K562 (cell line): ENCODE results near the gene TRAF3.

ENCODE experiments used
- CEBPB ChIP-seq: fragments of 450-650 bp; IDR thresholded peaks from 2 replicates; pipeline ENCODE4 v1.6.1; 2016; ENCODE audit warnings: missing genetic modification characterization, missing compliant biosample characterization
- EP300 ChIP-seq: IDR thresholded peaks from 2 replicates; pipeline ENCODE4 v1.6.1; 2012; ENCODE audit warnings: low read length, improper control_type of control experiment
- TAF1 ChIP-seq: IDR thresholded peaks from 2 replicates; pipeline ENCODE4 v1.6.1; 2011; ENCODE audit warnings: mild to moderate bottlenecking, low read length, moderate library complexity; ENCODE audit not compliant: insufficient read depth, control insufficient read depth, severe bottlenecking; ENCODE audit errors: extremely low read depth
- ZEB2 ChIP-seq: fragments of 450-650 bp; IDR thresholded peaks from 2 replicates; pipeline ENCODE4 v1.6.1; 2016
- TF ChIP-seq, protein P1 (sequence below): fragments of 250-450 bp; sonication (Bioruptor Pico); IDR thresholded peaks from 2 replicates; pipeline ENCODE4 v1.4.0; 2020; ENCODE audit warnings: mild to moderate bottlenecking

DNA sequence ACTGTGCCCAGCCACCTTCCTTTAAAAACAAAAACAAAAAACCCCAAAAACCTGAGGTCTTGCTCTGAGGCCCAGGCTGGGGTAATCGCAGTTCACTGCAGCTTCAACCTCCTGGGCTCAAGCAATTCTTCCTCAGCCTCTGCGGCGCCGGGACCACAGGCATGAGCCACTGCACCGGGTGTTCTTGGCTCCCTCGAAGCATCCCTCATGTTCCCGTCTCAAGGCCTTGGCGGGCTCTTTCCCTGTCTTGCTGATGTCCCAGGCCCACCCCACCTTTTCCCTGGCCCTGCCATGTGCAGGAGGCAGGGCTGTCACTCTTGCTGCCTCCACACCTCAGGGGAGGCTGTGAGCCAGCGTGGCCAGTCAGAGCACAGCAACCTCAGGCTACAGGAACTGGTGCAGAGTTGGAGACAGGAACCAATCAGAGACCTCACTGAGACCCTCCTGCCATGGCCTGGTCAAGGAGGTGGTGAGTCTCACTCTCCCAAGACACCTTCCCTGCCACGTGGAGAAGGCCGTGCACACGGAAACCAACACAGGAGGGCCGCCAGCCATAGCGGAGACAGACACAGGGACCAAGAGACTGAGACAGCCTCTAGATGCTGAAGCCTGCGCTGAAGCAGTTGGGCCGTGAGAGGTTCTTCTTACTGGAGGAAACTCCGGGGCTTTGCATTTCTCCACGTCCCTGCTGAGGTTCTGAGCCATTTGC, 139.3 kb downstream of the TRAF3 start:
- TF ChIP-seq TAF1 (no peak), CEBPB (tag) (no peak), ZEB2 (no peak), EP300 (no peak)
- TF ChIP-seq, protein P1, sequence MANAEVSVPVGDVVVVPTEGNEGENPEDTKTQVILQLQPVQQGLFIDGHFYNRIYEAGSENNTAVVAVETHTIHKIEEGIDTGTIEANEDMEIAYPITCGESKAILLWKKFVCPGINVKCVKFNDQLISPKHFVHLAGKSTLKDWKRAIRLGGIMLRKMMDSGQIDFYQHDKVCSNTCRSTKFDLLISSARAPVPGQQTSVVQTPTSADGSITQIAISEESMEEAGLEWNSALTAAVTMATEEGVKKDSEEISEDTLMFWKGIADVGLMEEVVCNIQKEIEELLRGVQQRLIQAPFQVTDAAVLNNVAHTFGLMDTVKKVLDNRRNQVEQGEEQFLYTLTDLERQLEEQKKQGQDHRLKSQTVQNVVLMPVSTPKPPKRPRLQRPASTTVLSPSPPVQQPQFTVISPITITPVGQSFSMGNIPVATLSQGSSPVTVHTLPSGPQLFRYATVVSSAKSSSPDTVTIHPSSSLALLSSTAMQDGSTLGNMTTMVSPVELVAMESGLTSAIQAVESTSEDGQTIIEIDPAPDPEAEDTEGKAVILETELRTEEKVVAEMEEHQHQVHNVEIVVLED (CRISPR knock-in tag) = no peak
